ENCODE measurements around the gene PIGQ.

The PIGQ gene

GRCh38 chr16:583470-583814, 13.7 kb downstream of the PIGQ start:
- Histone ChIP-seq H3K27me3 (ENCODE audit: insufficient read depth, insufficient read length) (peaks cover 20% of the 10 kb centered on the region), H3K4me1 (ENCODE audit: insufficient read depth, insufficient read length) (peaks cover 25% of the 10 kb centered on the region)

GRCh38 chr16:583815-584591, 14.2 kb downstream of the PIGQ start:
- H3K27me3 ChIP-seq (ENCODE audit: insufficient read depth, insufficient read length): peaks cover 20% of the 10 kb centered on the region
- peaks cover 20% of the 10 kb centered on the region for H3K4me1 ChIP-seq (ENCODE audit: insufficient read depth, insufficient read length)
- TF ChIP-seq ZNF274 (IDR thresholded peaks at IDR 0.05; ENCODE audit: low read depth, low read length): no peak
- TF ChIP-seq SUZ12 (IDR thresholded peaks at IDR 0.05; ENCODE audit: extremely low read depth, insufficient read depth, insufficient read length): no peak
- no peak for TF ChIP-seq YY1 (IDR thresholded peaks at IDR 0.05; ENCODE audit: insufficient read depth, insufficient read length)
- peaks cover 24% of the 10 kb centered on the region for H3K36me3 ChIP-seq (ENCODE audit: insufficient read depth, insufficient read length, low read length)
- H3K4me3 ChIP-seq (ENCODE audit: insufficient read length, low read depth): no peak overlapping the region
- no peaks in the 10 kb centered on the region for H3K9me3 ChIP-seq (ENCODE audit: insufficient read depth, low read length)
- H3K9ac ChIP-seq (ENCODE audit: insufficient read length, low read depth): no peak overlapping the region
- DNase-seq (ENCODE audit: low read depth, low spot score): no peak

More at GRCh38 chr16:583470-583814, 13.7 kb downstream of the PIGQ start:
- H3K4me3 ChIP-seq (ENCODE audit: insufficient read length, low read depth): no peak overlapping the region
- no peaks in the 10 kb centered on the region for H3K9me3 ChIP-seq (ENCODE audit: insufficient read depth, low read length)
- no peak for DNase-seq (ENCODE audit: low read depth, low spot score)
- H3K36me3 ChIP-seq (ENCODE audit: insufficient read depth, insufficient read length, low read length): peaks cover 27% of the 10 kb centered on the region
- no peak overlapping the region for H3K9ac ChIP-seq (ENCODE audit: insufficient read length, low read depth)
- TF ChIP-seq SUZ12 (IDR thresholded peaks at IDR 0.05; ENCODE audit: extremely low read depth, insufficient read depth, insufficient read length) (no peak), YY1 (IDR thresholded peaks at IDR 0.05; ENCODE audit: insufficient read depth, insufficient read length) (no peak), ZNF274 (IDR thresholded peaks at IDR 0.05; ENCODE audit: low read depth, low read length) (no peak)

DNA sequence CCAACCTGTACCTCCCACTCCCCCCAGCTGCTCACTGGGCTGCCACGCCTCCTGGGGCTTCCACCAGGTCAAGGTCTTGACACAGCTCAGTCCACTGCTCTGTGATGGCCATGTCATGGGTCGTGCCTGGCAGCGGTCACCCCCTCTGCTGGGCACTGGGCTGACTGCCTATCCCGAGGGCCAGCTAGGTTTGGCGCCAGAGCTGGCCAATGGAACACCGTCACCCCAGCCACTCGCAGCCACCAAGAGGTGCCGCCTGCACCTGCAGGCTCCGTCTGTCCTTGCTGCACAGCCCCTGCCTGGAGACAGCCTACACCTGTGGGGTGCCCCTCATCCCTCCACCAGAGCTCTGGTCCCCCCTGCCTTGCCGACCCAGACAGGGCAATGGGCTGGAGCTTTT, 15.6 kb downstream of the PIGQ start:
- H3K4me1 ChIP-seq (ENCODE audit: insufficient read depth, insufficient read length): peaks cover 20% of the 10 kb centered on the region
- TF ChIP-seq SUZ12 (IDR thresholded peaks at IDR 0.05; ENCODE audit: extremely low read depth, insufficient read depth, insufficient read length): no peak
- no peak for TF ChIP-seq YY1 (IDR thresholded peaks at IDR 0.05; ENCODE audit: insufficient read depth, insufficient read length)
- no peak for TF ChIP-seq ZNF274 (IDR thresholded peaks at IDR 0.05; ENCODE audit: low read depth, low read length)
- H3K36me3 ChIP-seq (ENCODE audit: insufficient read depth, insufficient read length, low read length): peaks cover 20% of the 10 kb centered on the region

GRCh38 chr16:586047-586644, 16.4 kb downstream of the PIGQ start:
- peaks cover 20% of the 10 kb centered on the region for H3K4me1 ChIP-seq (ENCODE audit: insufficient read depth, insufficient read length)
- no peaks in the 10 kb centered on the region for H3K9me3 ChIP-seq (ENCODE audit: insufficient read depth, low read length)
- TF ChIP-seq ZNF274 (IDR thresholded peaks at IDR 0.05; ENCODE audit: low read depth, low read length): no peak
- TF ChIP-seq SUZ12 (IDR thresholded peaks at IDR 0.05; ENCODE audit: extremely low read depth, insufficient read depth, insufficient read length): no peak
- no peak for TF ChIP-seq YY1 (IDR thresholded peaks at IDR 0.05; ENCODE audit: insufficient read depth, insufficient read length)
- peaks cover 14% of the 10 kb centered on the region for H3K36me3 ChIP-seq (ENCODE audit: insufficient read depth, insufficient read length, low read length)
- H3K9ac ChIP-seq (ENCODE audit: insufficient read length, low read depth): no peak overlapping the region
- H3K27me3 ChIP-seq (ENCODE audit: insufficient read depth, insufficient read length): peaks cover 30% of the 10 kb centered on the region
- H3K4me3 ChIP-seq (ENCODE audit: insufficient read length, low read depth): no peak overlapping the region
- no peak for DNase-seq (ENCODE audit: low read depth, low spot score)

More for the DNA sequence above, 15.6 kb downstream of the PIGQ start:
- H3K9ac ChIP-seq (ENCODE audit: insufficient read length, low read depth): peak overlapping the region; percentile 16
- H3K27me3 ChIP-seq (ENCODE audit: insufficient read depth, insufficient read length): peaks cover 22% of the 10 kb centered on the region
- no peaks in the 10 kb centered on the region for H3K9me3 ChIP-seq (ENCODE audit: insufficient read depth, low read length)
- no peak overlapping the region for H3K4me3 ChIP-seq (ENCODE audit: insufficient read length, low read depth)
- no peak for DNase-seq (ENCODE audit: low read depth, low spot score)

- no peaks in the 10 kb centered on the region for H3K9me3 ChIP-seq (ENCODE audit: insufficient read depth, low read length)
- no peak for DNase-seq (ENCODE audit: low read depth, low spot score)
- peaks cover 14% of the 10 kb centered on the region for H3K36me3 ChIP-seq (ENCODE audit: insufficient read depth, insufficient read length, low read length)
- TF ChIP-seq ZNF274 (IDR thresholded peaks at IDR 0.05; ENCODE audit: low read depth, low read length) (no peak), SUZ12 (IDR thresholded peaks at IDR 0.05; ENCODE audit: extremely low read depth, insufficient read depth, insufficient read length) (no peak), YY1 (IDR thresholded peaks at IDR 0.05; ENCODE audit: insufficient read depth, insufficient read length) (no peak)
- peak overlapping the region; percentile 56 for H3K9ac ChIP-seq (ENCODE audit: insufficient read length, low read depth)
- no peak overlapping the region for H3K4me3 ChIP-seq (ENCODE audit: insufficient read length, low read depth)
- H3K27me3 ChIP-seq (ENCODE audit: insufficient read depth, insufficient read length): peaks cover 38% of the 10 kb centered on the region
- peaks cover 21% of the 10 kb centered on the region for H3K4me1 ChIP-seq (ENCODE audit: insufficient read depth, insufficient read length)
Measured at GRCh38 chr16:586645-587590, 17.1 kb downstream of the PIGQ start.

- peak overlapping the region; percentile 96 for H3K9ac ChIP-seq (ENCODE audit: insufficient read length, low read depth)
- no peak for DNase-seq (ENCODE audit: low read depth, low spot score)
- peak overlapping the region; percentile 97 for H3K4me3 ChIP-seq (ENCODE audit: insufficient read length, low read depth)
- H3K36me3 ChIP-seq (ENCODE audit: insufficient read depth, insufficient read length, low read length): peaks cover 22% of the 10 kb centered on the region
- peaks cover 55% of the 10 kb centered on the region for H3K27me3 ChIP-seq (ENCODE audit: insufficient read depth, insufficient read length)
- no peaks in the 10 kb centered on the region for H3K9me3 ChIP-seq (ENCODE audit: insufficient read depth, low read length)
- TF ChIP-seq YY1 (IDR thresholded peaks at IDR 0.05; ENCODE audit: insufficient read depth, insufficient read length) (no peak), ZNF274 (IDR thresholded peaks at IDR 0.05; ENCODE audit: low read depth, low read length) (no peak), SUZ12 (IDR thresholded peaks at IDR 0.05; ENCODE audit: extremely low read depth, insufficient read depth, insufficient read length) (no peak)
- peaks cover 22% of the 10 kb centered on the region for H3K4me1 ChIP-seq (ENCODE audit: insufficient read depth, insufficient read length)
Measured at GRCh38 chr16:588639-588888, 18.8 kb downstream of the PIGQ start.

All from NT2/D1 (cell line).